Measurements from ENCODE around the gene ORC5. TPM values are rescaled to one million over a fixed set of nuclear protein-coding genes. Genes with fewer than 3 reads are reported as not detected.

The ORC5 gene
- total RNA-seq, 4 donors from 2014 or later: 18.3 to 45.3 (median 30.3) TPM

- WGBS, 2 donors (ENCODE audit: low coverage in 1 of 2): 41 to 43% methylated on average over 3 of the region's 3 CpGs
- Histone ChIP-seq H3K4me3 (no peak overlapping the region), H3K9me3 (no peaks in the 10 kb centered on the region), H3K27ac (no peak overlapping the region), H3K4me1 (no peaks in the 10 kb centered on the region), H3K36me3 (no peaks in the 10 kb centered on the region), H3K27me3 (peaks cover 5% of the 10 kb centered on the region)
- ATAC-seq: no peak
- no peak for TF ChIP-seq EP300 (IDR thresholded peaks at IDR 0.05)
- no peak for TF ChIP-seq POLR2AphosphoS5 (IDR thresholded peaks at IDR 0.05)
- no peak for TF ChIP-seq POLR2A (IDR thresholded peaks at IDR 0.05)
- no peak for TF ChIP-seq CTCF (IDR thresholded peaks at IDR 0.05)
Observed at GRCh38 chr7:104089612-104090011, 118.2 kb downstream of the ORC5 start.

GRCh38 chr7:104089061-104089460 lies 118.8 kb downstream of the ORC5 start:
- H3K27ac ChIP-seq: no peak overlapping the region
- peaks cover 5% of the 10 kb centered on the region for H3K27me3 ChIP-seq
- no peak for ATAC-seq
- no peaks in the 10 kb centered on the region for H3K36me3 ChIP-seq
- H3K4me3 ChIP-seq: no peak overlapping the region
- no peaks in the 10 kb centered on the region for H3K4me1 ChIP-seq
- no peaks in the 10 kb centered on the region for H3K9me3 ChIP-seq
- TF ChIP-seq POLR2AphosphoS5 (IDR thresholded peaks at IDR 0.05) (no peak), POLR2A (IDR thresholded peaks at IDR 0.05) (no peak)
- 62 to 91% methylated on average over 1 of the region's 1 CpG for WGBS, 2 donors (ENCODE audit: low coverage in 1 of 2)

Other genes with a start within 250 kb of the ORC5 start
- gene RELN, start 218.4 kb downstream of the ORC5 start, total RNA-seq: 1 to 10 TPM; 2.2 to 8.6 (median 3.5) TPM
- not detected for gene LHFPL3, start 120.6 kb upstream of the ORC5 start, total RNA-seq